GM18511 (cell line): ENCODE measurements around the gene PMAIP1.
"Not testable (repeated sequence)": the region's sequence is repeated elsewhere in the genome, so short reads cannot be mapped to it uniquely, and the experiment has no call there.

Source experiments
- ATAC-seq: cut with Tn5 transposase; IDR thresholded peaks from one replicate; pipeline ENCODE4 v1.9.1; 2021; ENCODE audit warnings: mild to moderate bottlenecking, moderate library complexity; ENCODE audit not compliant: unreplicated experiment

The PMAIP1 gene

DNA sequence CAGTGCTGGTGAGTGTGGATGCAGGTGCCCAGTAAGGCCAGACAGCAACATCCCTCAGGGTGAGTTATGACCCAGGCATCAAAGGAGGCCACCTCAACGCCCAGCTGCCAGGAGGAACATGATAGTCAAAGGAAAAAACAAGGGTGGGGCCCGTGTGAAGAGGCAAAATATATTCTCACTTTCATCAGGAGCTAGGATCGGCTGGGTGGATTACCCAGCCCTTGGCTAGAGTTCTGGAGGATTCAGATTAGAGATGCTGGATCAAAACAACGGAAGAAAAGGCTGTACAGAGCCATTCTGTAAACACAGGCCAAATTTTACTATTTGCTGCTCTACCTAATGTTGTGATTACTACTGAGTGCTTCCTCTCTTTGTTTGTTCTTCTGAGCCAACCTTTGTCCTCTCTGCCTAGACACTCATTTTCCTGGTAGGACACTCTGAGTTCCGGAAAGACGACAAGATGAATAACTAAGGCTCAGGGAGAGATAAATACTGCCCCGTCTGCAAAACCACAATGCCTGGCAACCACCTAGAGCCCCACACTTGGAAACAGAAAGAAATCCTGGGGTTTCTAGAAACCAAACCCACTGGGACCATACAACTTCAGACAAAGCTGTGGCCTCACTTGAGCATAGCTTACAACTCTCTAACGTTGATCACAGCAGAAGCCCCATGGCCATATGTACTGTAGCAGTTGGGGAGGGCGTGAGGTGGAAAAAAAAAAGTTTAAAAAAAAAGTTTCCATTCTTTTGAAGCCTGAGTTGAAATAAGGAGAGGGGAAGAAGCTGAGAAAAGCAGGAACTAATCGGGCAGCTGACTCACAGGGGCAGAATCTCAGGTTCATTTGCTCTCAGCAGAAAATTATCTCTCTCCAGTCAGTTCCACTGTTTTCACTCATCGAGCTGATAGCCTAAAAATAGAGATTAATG is 17.8 kb upstream of the PMAIP1 start:
- no peak for ATAC-seq

DNA sequence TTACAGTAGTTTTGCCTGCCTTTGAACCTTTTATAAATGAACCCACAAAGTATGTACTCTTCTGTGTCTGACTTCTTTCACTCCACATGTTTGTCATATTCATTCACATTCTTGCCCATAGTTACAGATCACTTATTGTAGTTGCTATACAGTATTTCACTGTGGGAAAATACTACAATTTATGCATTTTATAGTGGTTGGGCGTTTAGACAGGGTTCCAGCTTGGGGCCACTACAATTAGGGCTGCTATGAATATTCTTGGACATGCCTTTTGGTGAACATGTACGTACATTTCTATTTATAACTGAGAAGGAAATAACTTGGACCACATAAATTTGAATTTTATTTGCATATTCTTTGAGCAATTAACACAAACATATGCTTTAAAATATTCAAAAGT is 15.4 kb upstream of the PMAIP1 start:
- no peak for ATAC-seq

DNA sequence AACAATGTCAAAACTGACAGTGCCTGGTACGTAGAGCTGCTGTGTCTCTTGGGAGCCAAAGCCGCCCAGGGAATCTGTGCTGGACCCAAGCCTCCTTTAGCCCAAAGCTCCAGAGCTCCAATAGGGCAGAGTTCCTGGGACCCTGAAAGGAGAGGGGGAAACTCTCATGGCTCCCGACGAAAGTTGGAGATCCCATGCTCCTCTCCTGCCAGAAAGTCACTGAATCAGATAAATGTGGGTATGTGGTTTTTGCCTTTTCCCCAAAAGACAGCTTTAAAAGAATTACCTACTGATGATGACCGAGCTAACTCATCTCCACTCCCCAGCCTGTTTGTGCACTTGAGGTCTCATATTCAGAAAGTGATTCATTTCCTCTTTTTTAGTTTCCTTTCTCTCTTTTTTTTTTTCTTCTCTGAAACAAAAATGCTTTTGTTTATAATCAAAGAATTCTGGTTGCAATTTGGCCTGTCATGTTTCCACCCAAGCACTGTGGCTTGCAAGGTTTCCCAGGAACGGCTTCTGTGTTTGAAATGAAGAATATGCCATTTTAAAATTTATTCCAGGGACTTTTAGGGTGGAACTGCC is 14.1 kb upstream of the PMAIP1 start:
- peak; percentile 93 for ATAC-seq

DNA sequence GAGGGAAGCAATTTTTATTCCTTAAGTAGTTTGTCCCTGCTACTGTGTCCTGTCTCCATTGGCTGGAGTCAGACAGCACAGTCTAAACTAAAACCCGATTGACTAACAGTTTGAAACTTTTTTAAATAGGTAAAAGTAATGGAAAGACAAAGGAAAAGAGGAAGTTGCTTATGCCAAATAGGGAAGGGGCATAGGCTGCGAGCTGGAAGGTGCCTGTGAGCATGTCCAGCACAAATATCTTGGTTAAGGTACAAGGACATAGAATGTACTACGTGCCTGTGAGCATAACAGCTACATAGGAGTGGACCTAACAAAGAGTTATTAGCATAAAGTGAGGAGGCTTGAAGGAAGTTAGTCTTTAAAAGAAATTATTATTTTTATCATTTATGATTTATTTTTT is 13.4 kb upstream of the PMAIP1 start:
- ATAC-seq: not testable (repeated sequence)

DNA sequence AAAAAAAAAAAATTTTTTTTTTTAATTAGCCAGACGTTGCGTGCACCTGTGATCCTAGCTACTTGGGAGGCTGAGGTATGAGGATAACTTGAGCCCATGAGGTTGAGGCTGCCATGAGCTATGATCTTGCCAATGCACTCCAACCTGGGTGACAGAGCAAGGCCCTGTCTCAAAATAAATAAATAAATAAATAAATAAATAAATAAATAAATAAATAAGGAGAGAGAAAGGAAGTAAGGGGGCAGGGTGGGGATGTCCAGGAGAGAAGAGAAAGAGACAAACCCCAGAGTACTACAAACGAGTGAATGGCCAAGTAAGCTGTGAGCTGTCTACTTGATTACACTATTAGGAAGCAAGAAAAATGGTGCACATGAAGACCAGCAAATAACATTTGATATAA is 7.7 kb upstream of the PMAIP1 start:
- ATAC-seq: no peak

DNA sequence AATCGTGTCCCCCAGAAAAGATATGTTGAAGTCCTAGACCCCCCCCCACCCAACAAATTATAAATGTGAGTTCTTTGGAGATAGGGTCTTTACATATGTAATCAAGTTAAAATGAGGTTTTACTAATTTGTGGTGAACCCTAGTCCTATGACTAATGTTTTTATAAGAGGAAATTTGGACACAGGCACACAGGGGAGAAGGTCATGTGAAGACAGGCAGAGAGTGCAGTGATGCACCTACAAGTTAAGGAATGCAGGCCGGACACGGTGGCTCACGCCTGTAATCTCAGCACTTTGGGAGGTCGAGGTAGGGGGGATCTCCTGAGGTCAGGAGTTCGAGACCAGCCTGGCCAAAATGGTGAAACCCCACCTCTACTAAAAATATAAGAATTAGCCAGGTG is 5.8 kb upstream of the PMAIP1 start:
- ATAC-seq: no peak

DNA sequence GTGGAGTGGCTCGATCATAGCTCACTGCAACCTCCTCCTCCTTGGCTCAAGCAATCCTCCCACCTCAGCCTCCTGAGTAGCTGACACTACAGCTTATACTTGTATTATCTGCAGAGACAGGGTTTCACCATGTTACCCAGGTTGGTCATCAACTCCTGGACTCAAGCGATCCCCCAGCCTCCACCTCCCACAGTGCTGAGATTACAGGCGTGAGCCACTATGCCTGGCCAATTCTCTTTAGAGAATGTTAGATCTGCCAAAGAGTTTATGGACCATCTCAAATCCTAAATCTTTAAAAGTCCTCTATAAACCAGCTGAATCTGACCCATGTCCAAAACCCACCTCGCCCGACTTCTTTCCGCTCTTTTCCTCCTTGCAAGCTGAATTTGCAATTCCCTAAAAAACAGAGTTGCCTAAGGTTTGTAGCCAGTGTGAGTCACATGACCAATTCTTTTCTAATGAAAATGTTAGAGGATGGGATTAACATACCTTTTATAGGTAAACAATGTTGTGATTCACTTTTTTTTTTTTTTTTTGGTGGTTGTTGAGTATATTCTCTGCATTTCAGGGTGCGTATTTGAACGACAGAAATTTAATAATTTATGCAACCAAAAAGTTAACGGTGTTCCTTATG is 2.4 kb upstream of the PMAIP1 start:
- no peak for ATAC-seq

DNA sequence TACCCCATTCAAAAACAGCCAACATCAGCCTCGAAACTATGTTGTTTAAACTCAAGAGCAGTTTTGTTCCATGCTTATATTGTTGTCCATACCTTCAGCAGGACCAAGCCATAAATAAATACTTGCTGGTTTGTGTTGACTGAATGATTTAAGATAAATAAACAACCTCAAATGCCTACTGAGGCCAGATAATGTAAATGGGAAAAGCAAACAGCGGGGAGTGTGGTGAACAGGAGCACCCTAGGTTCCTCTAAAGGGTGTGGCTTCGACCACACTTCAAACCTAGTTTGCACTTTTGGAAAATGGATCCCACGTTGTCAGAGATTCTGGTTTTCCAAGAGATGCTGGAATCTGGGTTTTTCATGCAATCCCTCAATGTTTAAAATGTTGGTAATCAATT is 1.7 kb upstream of the PMAIP1 start:
- no peak for ATAC-seq

DNA sequence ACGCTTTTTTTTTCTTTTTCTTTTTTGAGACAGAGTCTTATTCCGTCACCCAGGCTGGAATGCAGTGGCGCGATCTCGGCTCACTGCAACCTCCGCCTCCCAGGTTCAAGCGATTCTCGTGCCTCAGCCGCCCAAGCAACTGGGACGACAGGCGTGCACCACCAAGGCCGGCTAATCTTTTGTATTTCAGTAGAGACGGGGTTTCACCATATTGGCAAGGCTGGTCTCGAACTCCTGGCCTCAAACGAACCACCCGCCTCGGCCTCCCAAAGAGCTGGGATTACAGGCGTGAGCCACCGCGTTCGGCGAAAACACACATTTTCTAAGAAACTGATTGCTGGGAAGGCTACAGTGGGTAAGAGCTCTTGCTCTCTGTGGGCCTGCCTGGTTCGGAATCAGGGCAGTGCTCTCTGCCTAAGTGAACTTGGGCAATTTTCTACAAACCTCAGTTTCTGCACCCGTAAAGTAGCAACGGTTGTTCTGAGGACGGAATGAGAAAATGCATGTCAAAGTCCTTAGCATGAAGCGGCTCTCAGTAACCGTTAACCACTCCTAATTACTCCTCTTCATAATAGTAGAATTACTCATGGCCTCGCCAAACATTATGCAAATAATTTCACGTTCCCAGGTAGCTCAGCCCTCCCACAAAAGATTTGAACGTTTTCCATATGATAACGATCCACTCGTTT is 1.0 kb upstream of the PMAIP1 start:
- peak; percentile 15 for ATAC-seq

DNA sequence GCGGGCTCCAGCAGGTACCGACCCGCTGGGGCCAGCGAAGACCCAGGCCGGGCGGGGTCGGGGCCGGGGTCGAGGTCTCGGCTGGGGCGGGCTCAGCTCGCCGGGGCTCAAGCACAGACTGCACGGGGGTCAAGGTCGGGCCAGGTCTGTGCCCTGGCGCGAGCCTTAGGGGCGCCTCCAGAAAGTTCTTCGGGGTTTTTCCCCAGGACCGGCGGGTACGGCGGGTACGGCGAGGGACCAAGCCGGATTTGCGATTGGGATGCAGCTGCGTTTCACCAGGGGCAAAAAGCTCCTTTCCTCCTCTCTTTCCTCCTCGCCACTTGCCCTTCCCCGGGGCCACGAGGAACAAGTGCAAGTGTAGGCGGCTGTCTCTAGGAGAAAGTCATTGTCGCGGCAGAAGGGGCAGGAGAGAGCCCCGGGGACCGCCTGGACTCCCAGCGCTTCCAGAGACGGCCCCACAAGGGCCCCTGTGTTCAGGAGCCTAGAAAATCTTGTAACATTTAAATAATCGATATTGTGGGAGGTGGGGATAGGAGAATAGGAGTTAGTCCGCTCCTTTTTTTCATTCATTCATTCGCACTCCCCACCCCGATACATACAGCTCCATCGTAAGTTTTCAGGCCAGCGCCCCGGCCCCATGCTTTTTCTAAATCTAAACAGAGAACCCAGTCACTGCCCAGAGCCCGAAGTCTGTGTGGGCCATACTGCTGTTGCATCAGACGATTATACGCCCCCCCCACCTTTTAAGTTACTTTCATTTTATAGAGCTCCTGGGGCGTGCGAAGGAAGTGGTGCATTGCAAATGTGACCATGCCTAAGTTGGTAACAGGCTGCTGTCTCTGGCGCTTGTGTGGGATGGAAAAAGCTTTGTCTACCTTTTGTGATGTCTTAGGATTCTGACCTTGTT is 679 bp downstream of the PMAIP1 start:
- ATAC-seq: peak; percentile 40

DNA sequence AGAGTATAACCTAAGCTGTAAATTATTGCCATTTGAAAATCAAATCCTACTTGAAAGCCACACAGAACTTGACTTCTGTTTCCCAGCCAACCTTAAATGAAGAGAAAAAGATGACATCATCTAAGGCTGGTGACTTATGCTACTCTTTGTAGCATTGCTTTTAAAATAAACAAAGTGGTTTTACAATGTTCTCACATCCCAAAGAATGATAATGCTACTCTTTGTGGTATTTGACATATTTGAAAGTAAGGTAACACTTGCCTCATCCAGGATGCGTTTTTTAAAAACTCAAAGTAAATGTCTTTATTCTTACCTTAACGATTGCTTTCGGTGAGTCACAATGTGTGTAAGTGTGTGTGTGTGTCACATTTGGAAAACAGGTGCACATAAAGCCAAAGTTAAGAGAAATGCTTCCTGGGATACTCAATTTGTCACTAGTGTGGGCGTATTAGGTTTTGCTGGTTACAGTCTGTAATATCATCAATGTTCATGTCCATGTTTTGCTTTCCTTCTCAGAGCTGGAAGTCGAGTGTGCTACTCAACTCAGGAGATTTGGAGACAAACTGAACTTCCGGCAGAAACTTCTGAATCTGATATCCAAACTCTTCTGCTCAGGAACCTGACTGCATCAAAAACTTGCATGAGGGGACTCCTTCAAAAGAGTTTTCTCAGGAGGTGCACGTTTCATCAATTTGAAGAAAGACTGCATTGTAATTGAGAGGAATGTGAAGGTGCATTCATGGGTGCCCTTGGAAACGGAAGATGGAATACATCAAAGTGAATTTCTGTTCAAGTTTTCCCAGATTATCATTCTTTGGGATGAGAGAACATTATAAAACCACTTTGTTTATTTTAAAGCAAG is 2.6 kb downstream of the PMAIP1 start:
- ATAC-seq: no peak

DNA sequence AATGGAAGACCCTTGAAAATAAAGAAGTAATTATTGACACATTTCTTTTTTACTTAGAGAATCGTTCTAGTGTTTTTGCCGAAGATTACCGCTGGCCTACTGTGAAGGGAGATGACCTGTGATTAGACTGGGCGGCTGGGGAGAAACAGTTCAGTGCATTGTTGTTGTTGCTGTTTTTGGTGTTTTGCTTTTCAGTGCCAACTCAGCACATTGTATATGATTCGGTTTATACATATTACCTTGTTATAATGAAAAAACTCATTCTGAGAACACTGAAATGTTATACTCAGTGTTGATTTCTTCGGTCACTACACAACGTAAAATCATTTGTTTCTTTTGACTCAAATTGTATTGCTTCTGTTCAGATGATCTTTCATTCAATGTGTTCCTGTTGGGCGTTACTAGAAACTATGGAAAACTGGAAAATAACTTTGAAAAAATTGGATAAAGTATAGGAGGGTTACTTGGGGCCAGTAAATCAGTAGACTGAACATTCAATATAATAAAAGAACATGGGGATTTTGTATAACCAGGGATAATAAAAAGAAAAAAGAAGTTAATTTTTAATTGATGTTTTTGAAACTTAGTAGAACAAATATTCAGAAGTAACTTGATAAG is 3.3 kb downstream of the PMAIP1 start:
- ATAC-seq: no peak

DNA sequence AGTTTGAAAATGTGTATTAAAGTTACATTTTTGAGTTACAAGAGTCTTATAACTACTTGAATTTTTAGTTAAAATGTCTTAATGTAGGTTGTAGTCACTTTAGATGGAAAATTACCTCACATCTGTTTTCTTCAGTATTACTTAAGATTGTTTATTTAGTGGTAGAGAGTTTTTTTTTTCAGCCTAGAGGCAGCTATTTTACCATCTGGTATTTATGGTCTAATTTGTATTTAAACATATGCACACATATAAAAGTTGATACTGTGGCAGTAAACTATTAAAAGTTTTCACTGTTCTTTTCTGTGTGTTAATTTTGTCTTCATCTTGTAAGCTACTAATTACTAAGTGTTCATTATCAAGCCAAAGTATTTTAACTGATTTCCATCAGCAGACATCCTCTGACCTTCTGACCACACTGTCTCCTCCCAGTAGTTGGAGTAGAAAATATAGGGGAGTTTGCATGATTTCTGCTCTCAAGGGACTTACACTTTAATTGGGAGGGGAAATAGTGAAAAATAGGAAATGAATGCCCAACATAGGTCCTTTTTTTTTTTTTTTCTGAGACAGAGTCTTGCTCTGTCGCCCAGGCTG is 4.3 kb downstream of the PMAIP1 start:
- no peak for ATAC-seq

DNA sequence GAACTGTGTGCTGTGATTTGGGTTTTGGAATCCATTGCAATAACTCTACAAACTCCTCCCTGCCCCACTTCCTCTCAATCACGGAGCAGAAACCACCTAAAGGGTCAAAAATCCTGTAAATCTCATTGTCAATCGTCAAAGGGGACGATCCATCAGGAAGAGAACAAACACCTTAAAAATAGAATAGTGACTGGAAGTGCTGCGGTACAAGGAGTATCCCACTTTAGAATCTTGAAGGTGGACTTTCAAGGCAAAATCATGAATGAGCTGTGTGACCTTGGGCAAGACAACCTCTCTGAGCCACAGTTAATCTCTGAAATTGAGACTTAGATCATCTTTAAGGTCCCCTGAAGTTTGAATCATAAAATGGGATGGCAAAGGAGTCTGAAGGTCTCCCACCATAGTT is 5.9 kb downstream of the PMAIP1 start:
- no peak for ATAC-seq

DNA sequence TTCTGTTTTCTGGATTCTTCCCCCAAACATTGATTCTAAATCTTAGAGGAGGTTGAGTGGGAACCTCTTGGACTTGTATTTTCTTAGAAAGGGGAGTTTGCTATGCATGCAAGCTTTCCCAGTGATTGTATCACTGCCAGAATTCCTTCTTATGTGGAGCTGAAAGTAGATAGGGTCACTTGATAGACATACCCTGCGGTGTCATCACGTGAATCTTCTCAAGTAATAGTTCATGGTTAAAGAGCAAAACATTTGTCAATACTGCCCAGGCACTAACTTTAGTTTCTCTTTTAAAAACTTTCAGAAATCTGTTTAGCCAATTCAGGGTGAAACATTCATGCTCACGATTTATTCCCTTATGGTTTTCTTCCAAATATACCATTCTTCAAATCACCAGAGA is 6.4 kb downstream of the PMAIP1 start:
- no peak for ATAC-seq

DNA sequence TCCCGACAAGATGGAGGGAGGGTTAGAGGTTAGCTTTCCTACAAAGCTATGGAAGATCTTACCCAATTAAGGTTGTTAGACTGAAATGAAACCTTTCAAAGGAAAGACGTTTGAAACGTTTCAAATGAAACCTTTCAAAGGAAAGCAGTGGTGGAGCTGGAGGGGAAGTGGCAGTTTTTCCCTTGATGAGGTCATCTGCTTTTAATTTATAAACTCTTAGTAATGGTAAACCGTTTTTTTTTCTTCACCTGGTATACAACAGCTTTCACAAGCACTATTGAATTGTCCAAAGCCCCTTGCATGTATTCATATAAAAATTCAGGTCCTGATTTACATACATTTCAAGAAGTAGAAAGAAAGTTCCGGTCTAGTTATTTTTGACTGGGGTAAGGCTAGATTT is 7.4 kb downstream of the PMAIP1 start:
- ATAC-seq: peak; percentile 23

DNA sequence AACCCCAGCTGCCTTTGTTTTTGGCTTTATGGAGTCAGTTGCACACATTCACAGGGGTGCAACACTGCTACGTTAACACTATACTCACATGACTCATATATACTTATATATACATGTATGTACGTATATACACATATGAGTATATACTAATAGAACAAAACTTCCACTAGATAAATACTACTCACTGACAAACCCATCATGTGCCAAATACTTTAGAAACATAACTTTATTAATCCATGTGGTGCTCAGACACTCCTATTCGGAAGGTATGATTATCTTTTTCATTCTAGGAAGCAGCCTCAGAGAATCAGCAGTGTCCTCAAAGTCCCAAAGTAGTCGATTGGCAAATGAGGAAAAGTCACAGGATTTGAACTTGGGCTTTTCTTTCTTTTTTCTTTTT is 7.9 kb downstream of the PMAIP1 start:
- ATAC-seq: peak; percentile 21

DNA sequence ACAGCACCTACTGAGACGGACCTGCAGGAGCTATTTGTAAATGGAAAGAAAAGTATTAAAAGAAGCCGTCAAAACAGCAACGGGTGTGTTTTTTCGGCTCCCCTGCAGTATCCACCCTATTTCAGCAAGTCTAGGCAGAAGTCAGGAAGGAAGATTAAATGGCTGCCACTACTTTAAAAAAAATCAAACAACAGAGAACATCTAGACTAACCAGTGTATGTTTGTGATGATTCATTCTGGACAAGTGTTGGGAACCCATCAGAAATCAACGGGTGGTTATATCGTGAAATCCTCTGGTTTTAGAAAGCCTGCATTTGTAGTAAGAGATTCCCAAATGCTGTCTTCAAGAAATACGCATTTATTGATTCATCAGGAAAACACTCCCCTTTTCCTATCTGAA is 9.0 kb downstream of the PMAIP1 start:
- no peak for ATAC-seq
